Measurements from ENCODE around the gene TEX22.
A peak's percentile ranks its signal among the peaks of the same experiment; 100 is the strongest.

TEX22 gene

GRCh38 chr14:105418269-105419194 lies 20.2 kb downstream of the TEX22 start:
- peaks cover 54% of the 10 kb centered on the region for H3K4me1 Mint-ChIP-seq
- DNase-seq, result no peak
- no peak for TF ChIP-seq CTCF (IDR thresholded peaks at IDR 0.05)
- peaks cover 17% of the 10 kb centered on the region for H3K27me3 Mint-ChIP-seq (ENCODE audit: low read depth, poor library complexity)
- H3K4me3 Mint-ChIP-seq, result peak overlapping the region; percentile 77
- H3K27ac Mint-ChIP-seq, result no peak overlapping the region
- H3K9me3 Mint-ChIP-seq, result peaks cover 8% of the 10 kb centered on the region
- H3K36me3 Mint-ChIP-seq (ENCODE audit: low read depth), result peaks cover 22% of the 10 kb centered on the region

GRCh38 chr14:105419195-105420091 lies 21.1 kb downstream of the TEX22 start, which contains the start of gene MTA1:
TSS of gene MTA1 (plus strand) at chr14:105419827. CDS start at chr14:105420036, 209 bp downstream.
- peak; percentile 67 for DNase-seq
- Mint-ChIP-seq H3K9me3 (peaks cover 8% of the 10 kb centered on the region), H3K4me1 (peaks cover 56% of the 10 kb centered on the region), H3K27me3 (ENCODE audit: low read depth, poor library complexity) (peaks cover 10% of the 10 kb centered on the region), H3K36me3 (ENCODE audit: low read depth) (peaks cover 25% of the 10 kb centered on the region), H3K27ac (no peak within 1 kb of the TSS), H3K4me3 (peak within 1 kb of the TSS; percentile 91)
- no peak for TF ChIP-seq CTCF (IDR thresholded peaks at IDR 0.05)

- Mint-ChIP-seq H3K4me3 (peak overlapping the region; percentile 91), H3K27me3 (ENCODE audit: low read depth, poor library complexity) (peaks cover 10% of the 10 kb centered on the region), H3K4me1 (peaks cover 54% of the 10 kb centered on the region), H3K36me3 (ENCODE audit: low read depth) (peaks cover 29% of the 10 kb centered on the region), H3K27ac (no peak overlapping the region), H3K9me3 (peaks cover 8% of the 10 kb centered on the region)
- TF ChIP-seq CTCF (IDR thresholded peaks at IDR 0.05), result no peak
- no peak for DNase-seq
Observed at GRCh38 chr14:105420101-105420973, 22.0 kb downstream of the TEX22 start.

- Mint-ChIP-seq H3K9me3 (peaks cover 11% of the 10 kb centered on the region), H3K4me1 (peaks cover 53% of the 10 kb centered on the region), H3K4me3 (peak overlapping the region; percentile 91), H3K27ac (no peak overlapping the region), H3K27me3 (ENCODE audit: low read depth, poor library complexity) (peaks cover 8% of the 10 kb centered on the region), H3K36me3 (ENCODE audit: low read depth) (peaks cover 35% of the 10 kb centered on the region)
- TF ChIP-seq CTCF (IDR thresholded peaks at IDR 0.05), result no peak
- DNase-seq, result no peak
Observed at GRCh38 chr14:105420974-105421674, 22.8 kb downstream of the TEX22 start.

Data from nephron progenitor cell (in vitro differentiated cells).